ENCODE data around the gene DPF1. TPM values are rescaled to one million over a fixed set of nuclear protein-coding genes. Genes with fewer than 3 reads are reported as not detected.

DPF1 gene
- total RNA-seq, 1 donor from 2014 or later: 12.6 TPM

DNA sequence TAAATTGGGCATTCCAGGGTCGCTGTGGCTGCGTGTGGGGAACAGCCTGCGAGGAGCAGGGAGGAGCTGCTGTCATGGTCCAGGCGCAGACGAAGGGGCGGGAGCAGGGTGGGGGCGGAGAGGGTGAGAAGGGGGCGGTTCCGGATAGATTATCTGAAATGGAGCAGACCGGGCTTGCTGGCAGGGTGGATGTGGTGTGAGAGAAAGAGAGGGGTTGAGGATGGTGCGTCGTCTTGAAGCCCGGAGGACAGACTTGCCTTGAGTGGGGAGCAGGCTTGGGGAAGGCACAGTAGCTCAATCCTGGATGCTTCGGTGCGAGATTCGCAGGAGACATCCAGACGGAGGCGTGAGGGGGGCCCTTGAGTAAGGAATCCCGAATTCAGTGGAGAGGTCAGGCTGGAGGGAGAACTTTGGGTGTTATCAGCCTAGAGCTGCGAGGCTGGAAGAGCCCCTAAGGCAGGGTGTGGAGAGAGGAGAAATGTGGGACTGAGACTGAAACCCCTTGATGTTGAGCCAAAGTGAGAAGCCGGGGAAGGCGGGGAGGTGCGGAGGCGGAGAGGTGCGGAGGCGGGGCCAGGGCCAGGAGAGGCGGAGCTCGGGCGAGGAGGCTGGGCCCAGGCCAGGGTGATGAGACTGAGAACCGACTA lies 40.6 kb downstream of the DPF1 start:
- H3K9me3 Mint-ChIP-seq: no peaks in the 10 kb centered on the region
- TF ChIP-seq, protein P1, sequence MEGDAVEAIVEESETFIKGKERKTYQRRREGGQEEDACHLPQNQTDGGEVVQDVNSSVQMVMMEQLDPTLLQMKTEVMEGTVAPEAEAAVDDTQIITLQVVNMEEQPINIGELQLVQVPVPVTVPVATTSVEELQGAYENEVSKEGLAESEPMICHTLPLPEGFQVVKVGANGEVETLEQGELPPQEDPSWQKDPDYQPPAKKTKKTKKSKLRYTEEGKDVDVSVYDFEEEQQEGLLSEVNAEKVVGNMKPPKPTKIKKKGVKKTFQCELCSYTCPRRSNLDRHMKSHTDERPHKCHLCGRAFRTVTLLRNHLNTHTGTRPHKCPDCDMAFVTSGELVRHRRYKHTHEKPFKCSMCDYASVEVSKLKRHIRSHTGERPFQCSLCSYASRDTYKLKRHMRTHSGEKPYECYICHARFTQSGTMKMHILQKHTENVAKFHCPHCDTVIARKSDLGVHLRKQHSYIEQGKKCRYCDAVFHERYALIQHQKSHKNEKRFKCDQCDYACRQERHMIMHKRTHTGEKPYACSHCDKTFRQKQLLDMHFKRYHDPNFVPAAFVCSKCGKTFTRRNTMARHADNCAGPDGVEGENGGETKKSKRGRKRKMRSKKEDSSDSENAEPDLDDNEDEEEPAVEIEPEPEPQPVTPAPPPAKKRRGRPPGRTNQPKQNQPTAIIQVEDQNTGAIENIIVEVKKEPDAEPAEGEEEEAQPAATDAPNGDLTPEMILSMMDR (conservative IDR thresholded peaks at IDR 0.05): no peak
- peaks cover 17% of the 10 kb centered on the region for H3K4me1 Mint-ChIP-seq (ENCODE audit: unreplicated experiment)
- H3K27me3 Mint-ChIP-seq: no peaks in the 10 kb centered on the region
- H3K4me3 Mint-ChIP-seq: peak overlapping the region; percentile 83
- no peak for DNase-seq (ENCODE audit: extremely low spot score, unreplicated experiment)
- peaks cover 26% of the 10 kb centered on the region for H3K36me3 Mint-ChIP-seq
- peak overlapping the region; percentile 53 for H3K27ac Mint-ChIP-seq

DNA sequence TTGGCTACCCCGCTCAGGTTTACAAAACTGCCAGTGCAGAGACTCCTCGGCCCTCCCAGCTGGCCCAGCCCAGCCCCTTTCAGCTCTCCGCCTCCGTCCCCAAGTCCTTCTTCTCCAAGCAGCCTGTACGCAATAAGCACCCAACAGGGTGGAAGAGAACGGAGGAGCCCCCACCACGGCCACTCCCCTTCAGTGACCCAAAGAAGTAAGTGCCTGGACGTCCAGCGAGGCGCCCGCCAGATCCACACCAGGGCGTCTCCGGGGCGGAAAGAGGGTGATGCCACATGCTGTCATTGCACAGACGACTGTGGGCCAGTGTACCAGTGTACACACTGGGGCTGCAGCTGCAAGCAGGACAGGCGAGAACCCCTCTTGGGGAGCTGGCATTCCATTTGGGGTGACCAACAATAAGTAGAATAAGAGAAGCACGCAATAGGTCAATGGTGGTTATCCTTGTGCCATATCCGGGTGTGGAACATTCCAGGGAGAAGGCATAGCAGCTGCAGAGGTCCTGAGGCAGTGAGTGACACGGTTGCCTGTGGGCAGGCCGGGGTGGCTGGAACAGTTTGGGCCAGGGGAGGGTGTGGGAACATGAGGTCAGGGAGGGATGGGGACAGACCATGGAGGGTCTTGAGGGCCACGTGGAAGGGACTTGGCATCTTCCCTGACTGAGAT lies 41.3 kb downstream of the DPF1 start:
- Mint-ChIP-seq H3K4me1 (ENCODE audit: unreplicated experiment) (peaks cover 17% of the 10 kb centered on the region), H3K36me3 (peaks cover 26% of the 10 kb centered on the region), H3K4me3 (peak overlapping the region; percentile 83), H3K27ac (no peak overlapping the region), H3K9me3 (no peaks in the 10 kb centered on the region), H3K27me3 (no peaks in the 10 kb centered on the region)
- no peak for DNase-seq (ENCODE audit: extremely low spot score, unreplicated experiment)
- TF ChIP-seq, protein P1 (conservative IDR thresholded peaks at IDR 0.05): no peak

DNA sequence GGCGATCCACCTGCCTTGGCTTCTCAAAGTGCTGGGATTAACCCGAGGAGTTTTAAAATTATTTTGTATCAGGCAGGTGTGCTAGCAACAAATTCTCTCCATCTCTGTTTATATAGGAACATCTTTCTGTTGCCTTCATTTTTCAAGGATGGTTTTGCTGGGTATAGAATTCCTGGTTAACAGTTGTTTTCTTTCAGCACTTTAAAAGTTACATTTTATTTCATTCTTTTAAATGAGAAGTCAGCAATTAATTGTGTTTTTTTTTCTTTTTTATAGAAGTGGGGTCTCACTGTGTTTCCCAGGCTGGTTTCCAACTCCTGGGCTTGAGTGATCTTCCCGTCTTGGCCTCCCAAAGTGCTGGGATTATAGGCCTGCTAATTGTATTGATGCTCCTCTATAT lies 44.0 kb downstream of the DPF1 start:
- no peak overlapping the region for H3K27ac Mint-ChIP-seq
- H3K9me3 Mint-ChIP-seq: no peaks in the 10 kb centered on the region
- H3K4me3 Mint-ChIP-seq: no peak overlapping the region
- TF ChIP-seq, protein P1 (conservative IDR thresholded peaks at IDR 0.05): no peak
- peaks cover 20% of the 10 kb centered on the region for H3K36me3 Mint-ChIP-seq
- H3K27me3 Mint-ChIP-seq: no peaks in the 10 kb centered on the region
- no peak for DNase-seq (ENCODE audit: extremely low spot score, unreplicated experiment)
- peaks cover 17% of the 10 kb centered on the region for H3K4me1 Mint-ChIP-seq (ENCODE audit: unreplicated experiment)

DNA sequence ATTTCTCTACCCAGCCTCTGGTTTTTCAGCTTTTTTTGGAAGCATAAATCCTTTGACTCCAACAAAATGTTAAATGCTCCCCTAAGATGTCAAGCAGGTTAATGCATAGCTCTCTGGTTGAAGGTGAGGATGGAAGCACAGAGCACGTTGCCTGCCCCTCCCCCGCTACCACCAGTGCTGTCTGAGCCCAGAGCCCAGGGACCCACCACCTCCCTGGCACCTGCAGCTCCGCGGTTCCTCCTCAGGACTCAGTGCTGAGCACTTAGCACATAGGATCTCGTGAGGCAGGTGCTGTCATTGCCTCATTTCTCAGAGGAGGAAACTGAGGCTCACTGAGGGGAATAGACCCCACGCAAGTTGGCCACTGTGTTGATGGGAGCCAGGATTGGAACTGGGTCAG lies 48.6 kb downstream of the DPF1 start:
- no peak for DNase-seq (ENCODE audit: extremely low spot score, unreplicated experiment)
- H3K4me3 Mint-ChIP-seq: no peak overlapping the region
- TF ChIP-seq, protein P1 (conservative IDR thresholded peaks at IDR 0.05): no peak
- H3K9me3 Mint-ChIP-seq: no peaks in the 10 kb centered on the region
- H3K36me3 Mint-ChIP-seq: peaks cover 15% of the 10 kb centered on the region
- H3K4me1 Mint-ChIP-seq (ENCODE audit: unreplicated experiment): no peaks in the 10 kb centered on the region
- H3K27ac Mint-ChIP-seq: no peak overlapping the region
- no peaks in the 10 kb centered on the region for H3K27me3 Mint-ChIP-seq

DNA sequence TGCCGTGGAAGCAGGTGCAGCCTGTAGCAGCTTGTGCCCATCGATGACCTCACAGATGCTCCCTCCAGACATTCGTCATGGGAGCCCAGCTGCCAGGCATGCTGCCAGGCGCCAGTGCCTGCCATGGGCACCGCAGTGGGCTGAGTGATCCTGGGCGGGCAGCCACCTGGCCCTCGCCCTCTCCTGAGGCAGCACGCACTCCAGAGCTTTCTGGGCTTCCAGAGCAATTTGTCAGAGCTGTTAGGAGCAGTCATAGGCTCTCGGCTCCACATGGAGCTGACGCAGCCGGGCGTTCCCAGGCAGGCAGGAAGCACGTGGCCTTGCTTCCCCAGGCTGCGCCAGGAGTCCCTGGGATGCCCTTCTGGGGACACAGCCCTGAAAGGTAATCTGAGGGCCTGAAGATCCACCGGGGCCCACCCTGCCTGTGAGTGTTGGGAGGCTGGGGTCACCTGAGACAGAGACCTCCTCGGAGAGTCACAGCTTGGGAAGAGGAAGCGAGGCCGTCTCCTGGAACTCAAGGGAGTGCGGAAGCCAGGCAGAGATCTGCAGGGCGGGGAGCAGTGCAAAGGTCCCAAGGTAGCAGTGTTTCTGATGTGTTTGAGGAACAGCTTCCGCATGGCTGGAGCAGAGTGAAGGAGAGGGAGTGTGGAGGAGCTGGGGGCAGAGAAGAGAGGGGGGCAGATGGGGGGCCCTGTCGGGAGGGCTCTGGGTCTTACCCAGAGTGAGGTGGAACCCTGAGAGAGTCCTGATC lies 50.6 kb downstream of the DPF1 start:
- no peaks in the 10 kb centered on the region for H3K9me3 Mint-ChIP-seq
- H3K27ac Mint-ChIP-seq: no peak overlapping the region
- H3K36me3 Mint-ChIP-seq: peaks cover 7% of the 10 kb centered on the region
- H3K4me1 Mint-ChIP-seq (ENCODE audit: unreplicated experiment): no peaks in the 10 kb centered on the region
- no peaks in the 10 kb centered on the region for H3K27me3 Mint-ChIP-seq
- H3K4me3 Mint-ChIP-seq: no peak overlapping the region
- no peak for DNase-seq (ENCODE audit: extremely low spot score, unreplicated experiment)
- TF ChIP-seq, protein P1 (conservative IDR thresholded peaks at IDR 0.05): no peak

All from type B pancreatic cell (in vitro differentiated cells).